ENCODE measurements around the gene SLC6A18.

GRCh38 chr5:1253456-1254105 is 28.4 kb downstream of the SLC6A18 start:
- no peak for TF ChIP-seq CTCF (optimal IDR thresholded peaks at IDR 0.05 in 1 of 3, IDR thresholded peaks at IDR 0.05 in 1 of 3, conservative IDR thresholded peaks at IDR 0.05 in 1 of 3; ENCODE audit: extremely low read depth in 1 of 3, insufficient read depth in 2 of 3, low read length in 3 of 3)
- no peak for TF ChIP-seq EZH2 (IDR thresholded peaks at IDR 0.05; ENCODE audit: low read length)
